Esophagus squamous epithelium (tissue), 4 donors: ENCODE data around the gene PFKFB4.

ENCODE experiments used
- CTCF ChIP-seq, 6 experiments: fragments of 450-650 bp in 4 of 6; fragments of 200-600 bp in 2 of 6; sonication (generic) in 2 of 6; IDR thresholded peaks; one replicate each; pipeline ENCODE4 v1.5.1; 2016 to 2019; ENCODE audit warnings: antibody characterized with exemption in 6 of 6, mild to moderate bottlenecking in 4 of 6, moderate library complexity in 4 of 6
- POLR2A ChIP-seq, 4 donors: fragments of 450-650 bp; IDR thresholded peaks; one replicate each; pipeline ENCODE4 v1.6.1; 2017; ENCODE audit warnings: antibody characterized with exemption in 4 of 4, mild to moderate bottlenecking in 4 of 4, moderate library complexity in 3 of 4

- TF ChIP-seq CTCF (IDR thresholded peaks at IDR 0.05), result no peak
- TF ChIP-seq POLR2A (IDR thresholded peaks at IDR 0.05), result no peak
These were observed 8.1 kb upstream of the PFKFB4 start for GRCh38 chr3:48564667-48565066.
